Epithelial cell of esophagus (primary cell): Measurements from ENCODE around the gene COL8A1.

Experiments
- DNase-seq: peaks from one replicate; pipeline ENCODE4 v3.0.0; 2010; ENCODE audit warnings: low read depth
- H3K4me3 ChIP-seq: 2 replicates; pipeline ENCODE4 v1.5.1; 2011; ENCODE audit warnings: mild to moderate bottlenecking, low read length, control low read depth
- TF ChIP-seq, protein P1 (sequence below): IDR thresholded peaks from 2 replicates; pipeline ENCODE4 v1.5.1; 2011; ENCODE audit warnings: low read depth, mild to moderate bottlenecking, low read length, control low read depth, inconsistent platforms; ENCODE audit not compliant: insufficient read depth; ENCODE audit errors: missing control alignments

The COL8A1 gene

DNA sequence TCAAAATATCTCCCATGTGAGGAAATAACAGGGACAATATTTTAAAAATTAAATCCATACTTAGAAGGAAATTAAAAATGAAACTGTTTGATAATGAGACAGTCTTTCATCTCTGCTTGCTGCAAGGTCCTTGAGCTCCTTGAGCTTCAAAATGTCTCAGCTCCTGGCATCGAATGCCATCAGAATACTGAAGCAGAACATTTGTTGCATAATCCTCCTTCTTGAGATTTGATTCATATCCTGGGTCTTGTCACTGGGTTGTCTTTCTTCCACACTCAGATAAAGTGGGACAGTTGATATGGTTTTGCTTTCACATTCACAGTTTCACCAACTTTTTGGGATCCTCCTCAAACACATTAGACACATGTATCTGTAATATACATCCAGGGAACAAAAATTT lies 27.8 kb downstream of the COL8A1 start:
- TF ChIP-seq, protein P1, sequence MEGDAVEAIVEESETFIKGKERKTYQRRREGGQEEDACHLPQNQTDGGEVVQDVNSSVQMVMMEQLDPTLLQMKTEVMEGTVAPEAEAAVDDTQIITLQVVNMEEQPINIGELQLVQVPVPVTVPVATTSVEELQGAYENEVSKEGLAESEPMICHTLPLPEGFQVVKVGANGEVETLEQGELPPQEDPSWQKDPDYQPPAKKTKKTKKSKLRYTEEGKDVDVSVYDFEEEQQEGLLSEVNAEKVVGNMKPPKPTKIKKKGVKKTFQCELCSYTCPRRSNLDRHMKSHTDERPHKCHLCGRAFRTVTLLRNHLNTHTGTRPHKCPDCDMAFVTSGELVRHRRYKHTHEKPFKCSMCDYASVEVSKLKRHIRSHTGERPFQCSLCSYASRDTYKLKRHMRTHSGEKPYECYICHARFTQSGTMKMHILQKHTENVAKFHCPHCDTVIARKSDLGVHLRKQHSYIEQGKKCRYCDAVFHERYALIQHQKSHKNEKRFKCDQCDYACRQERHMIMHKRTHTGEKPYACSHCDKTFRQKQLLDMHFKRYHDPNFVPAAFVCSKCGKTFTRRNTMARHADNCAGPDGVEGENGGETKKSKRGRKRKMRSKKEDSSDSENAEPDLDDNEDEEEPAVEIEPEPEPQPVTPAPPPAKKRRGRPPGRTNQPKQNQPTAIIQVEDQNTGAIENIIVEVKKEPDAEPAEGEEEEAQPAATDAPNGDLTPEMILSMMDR, result no peak
- no peak overlapping the region for H3K4me3 ChIP-seq
- DNase-seq, result peak; percentile 52

DNA sequence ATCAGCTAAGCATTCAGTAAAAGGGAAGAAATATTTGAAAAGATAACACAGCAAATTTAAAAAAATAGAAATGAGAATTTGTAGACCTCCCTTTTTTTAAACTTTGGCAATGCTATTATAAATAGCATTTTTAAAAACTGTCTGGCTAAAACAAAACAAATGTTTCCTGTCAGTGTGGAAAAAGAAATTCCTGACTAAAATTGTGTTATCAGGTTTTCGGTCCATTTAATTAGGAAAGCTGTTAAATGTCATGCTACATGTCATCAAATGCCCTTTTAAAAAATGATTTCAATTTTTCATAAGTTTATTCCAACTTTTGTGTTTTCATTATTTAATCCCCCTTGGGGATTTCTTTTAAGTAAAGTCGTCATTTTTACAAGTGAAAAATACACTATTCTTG lies 29.6 kb downstream of the COL8A1 start:
- TF ChIP-seq, protein P1, result no peak
- no peak overlapping the region for H3K4me3 ChIP-seq
- DNase-seq, result no peak

DNA sequence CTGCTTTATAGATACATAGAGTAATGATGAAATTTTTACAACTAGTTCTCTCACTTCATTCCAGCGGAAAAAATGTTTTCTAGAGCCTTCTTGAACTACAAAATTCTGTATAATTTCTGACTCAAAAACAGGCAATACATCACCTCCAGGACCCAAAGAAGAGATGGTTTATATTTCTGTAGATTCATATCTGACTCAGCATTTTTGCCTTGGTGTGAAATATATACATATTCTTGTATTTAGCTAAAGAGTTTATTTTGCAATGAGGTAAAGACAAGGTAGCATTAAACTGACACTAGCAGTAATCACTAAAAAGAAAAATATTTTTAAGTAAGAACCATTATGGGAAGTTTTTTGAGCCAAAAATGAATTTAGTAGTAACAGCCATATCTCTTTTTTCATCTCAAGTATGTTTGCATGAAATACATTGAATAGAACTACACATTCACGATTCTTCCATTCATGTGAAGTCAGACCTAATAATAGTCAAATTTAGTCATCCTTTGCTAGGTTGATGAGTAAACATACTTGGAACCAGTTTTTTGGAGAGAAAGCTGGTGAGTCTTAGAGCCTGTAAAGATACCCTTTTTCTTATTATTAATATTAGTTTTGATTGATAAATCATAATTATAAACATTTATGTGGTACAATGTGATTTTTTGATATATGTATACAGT lies 31.6 kb downstream of the COL8A1 start:
- peak; percentile 54 for DNase-seq
- TF ChIP-seq, protein P1, result no peak
- H3K4me3 ChIP-seq, result no peak overlapping the region

DNA sequence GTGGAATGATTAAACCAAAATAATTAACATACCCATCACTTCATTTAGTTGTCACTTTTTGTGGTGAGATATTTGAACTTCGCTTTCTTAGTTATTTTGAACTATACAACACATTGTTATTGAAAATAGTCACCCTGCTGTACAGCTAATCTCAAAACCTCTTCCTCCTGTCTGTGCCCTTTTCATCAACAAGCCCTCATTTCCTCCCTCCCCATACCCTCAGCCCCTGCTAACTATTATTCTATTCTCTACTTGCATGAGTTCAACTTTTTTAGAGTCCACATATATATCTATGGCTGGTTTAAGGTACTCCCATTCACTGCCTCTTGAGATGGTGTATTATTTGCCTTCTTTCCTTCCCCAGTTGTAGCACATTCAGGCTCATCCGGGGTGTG lies 32.2 kb downstream of the COL8A1 start:
- no peak for DNase-seq
- no peak overlapping the region for H3K4me3 ChIP-seq
- TF ChIP-seq, protein P1, result no peak

DNA sequence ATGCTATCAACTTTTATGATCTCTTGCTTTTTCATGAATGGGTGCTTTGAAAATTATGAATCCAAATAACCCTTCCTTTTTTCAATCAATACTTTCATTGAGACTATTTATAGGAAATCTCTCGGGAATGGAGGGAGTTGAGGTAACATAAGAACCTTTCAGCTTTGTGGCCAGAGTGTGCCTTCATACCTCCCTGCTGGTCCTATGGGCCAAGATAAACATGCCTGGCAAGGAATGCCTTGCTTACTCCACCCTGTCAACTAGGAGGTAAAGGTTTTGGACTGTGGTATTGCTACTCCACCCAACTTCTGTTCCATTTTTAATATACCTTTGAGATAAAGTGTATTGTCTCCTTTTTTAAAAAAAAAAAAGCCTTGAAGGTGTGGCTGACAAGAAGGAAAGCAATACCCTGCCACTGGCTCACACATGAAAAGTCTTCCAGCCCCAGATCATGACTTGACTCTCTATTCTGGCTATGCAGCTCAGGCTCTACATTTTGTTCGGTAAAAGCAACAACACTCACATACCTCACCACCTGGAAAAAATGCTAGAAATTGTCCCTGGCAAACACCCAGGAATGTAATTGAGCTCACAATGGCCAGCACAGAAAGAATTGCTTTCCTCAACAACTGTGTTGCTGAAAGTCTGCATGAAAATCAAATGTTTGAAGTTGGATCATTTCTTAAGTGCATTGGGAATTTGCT lies 35.8 kb downstream of the COL8A1 start:
- TF ChIP-seq, protein P1, result no peak
- peak; percentile 53 for DNase-seq

DNA sequence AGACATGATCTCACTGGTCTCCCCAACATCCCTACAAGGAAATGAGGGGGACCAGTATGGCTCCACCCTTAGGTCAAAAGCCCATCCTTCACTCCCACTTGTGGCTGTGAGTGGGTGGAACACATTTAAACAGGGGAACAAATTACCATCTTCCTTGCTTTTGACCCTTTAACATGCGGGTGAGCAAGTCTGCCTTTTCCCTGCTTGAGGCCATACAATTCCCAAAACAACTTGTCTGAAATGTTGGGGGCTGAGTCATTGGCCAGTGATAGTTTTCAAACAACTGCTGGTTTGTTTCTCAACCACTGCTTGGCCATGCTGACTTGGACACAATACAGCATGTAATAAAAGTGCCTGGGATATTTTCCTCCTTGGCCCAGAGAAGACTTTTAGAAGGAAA lies 39.6 kb downstream of the COL8A1 start:
- TF ChIP-seq, protein P1, result no peak
- DNase-seq, result peak; percentile 76
- H3K4me3 ChIP-seq, result no peak overlapping the region

More for the DNA sequence above, 35.8 kb downstream of the COL8A1 start:
- no peak overlapping the region for H3K4me3 ChIP-seq
